WTC11 (cell line): ENCODE measurements around the gene PCP2. TPM values are rescaled to one million over a fixed set of nuclear protein-coding genes. Genes with fewer than 3 reads are reported as not detected.

Experiments used
- ARID4B ChIP-seq: sonication (generic); formaldehyde crosslinking; IDR thresholded peaks from 2 replicates; pipeline ENCODE4 v1.8.0; 2023; ENCODE audit warnings: missing genetic modification reagents, mild to moderate bottlenecking, borderline replicate concordance
- ATF2 ChIP-seq: sonication (generic); formaldehyde crosslinking; IDR thresholded peaks from 2 replicates; pipeline ENCODE4 v1.8.1; 2022; ENCODE audit warnings: low read depth, missing genetic modification reagents, borderline replicate concordance
- E2F1 ChIP-seq: sonication (generic); formaldehyde crosslinking; IDR thresholded peaks from 2 replicates; pipeline ENCODE4 v1.8.0; 2022; ENCODE audit warnings: mild to moderate bottlenecking, missing genetic modification reagents
- ETV6 ChIP-seq: sonication (generic); formaldehyde crosslinking; IDR thresholded peaks from 2 replicates; pipeline ENCODE4 v1.8.1; 2022; ENCODE audit warnings: mild to moderate bottlenecking, missing genetic modification reagents
- OVOL2 ChIP-seq: fragments of 250-450 bp; sonication (Bioruptor Pico); IDR thresholded peaks from 2 replicates; pipeline ENCODE4 v1.9.0; 2021; ENCODE audit warnings: mild to moderate bottlenecking, borderline replicate concordance
- RELA ChIP-seq: sonication (generic); formaldehyde crosslinking; IDR thresholded peaks from 2 replicates; pipeline ENCODE4 v1.8.1; 2022; ENCODE audit warnings: missing genetic modification reagents, mild to moderate bottlenecking, borderline replicate concordance
- SMAD4 ChIP-seq: sonication (generic); formaldehyde crosslinking; IDR thresholded peaks from 2 replicates; pipeline ENCODE4 v1.8.0; 2022; ENCODE audit warnings: mild to moderate bottlenecking, missing genetic modification reagents
- SOX15 ChIP-seq: fragments of 250-450 bp; sonication (Bioruptor Pico); IDR thresholded peaks from 2 replicates; pipeline ENCODE4 v1.9.0; 2021; ENCODE audit warnings: mild to moderate bottlenecking
- TCF7 ChIP-seq: sonication (generic); formaldehyde crosslinking; IDR thresholded peaks from 2 replicates; pipeline ENCODE4 v1.8.0; 2022; ENCODE audit warnings: mild to moderate bottlenecking, low read depth, missing genetic modification reagents, moderate library complexity
- TEAD1 ChIP-seq: sonication (generic); formaldehyde crosslinking; IDR thresholded peaks from 2 replicates; pipeline ENCODE4 v1.8.0; 2022; ENCODE audit warnings: mild to moderate bottlenecking, missing genetic modification reagents
- ZBTB21 ChIP-seq: sonication (generic); formaldehyde crosslinking; IDR thresholded peaks from 2 replicates; pipeline ENCODE4 v1.8.1; 2023; ENCODE audit warnings: mild to moderate bottlenecking, missing genetic modification reagents, borderline replicate concordance
- ZNF317 ChIP-seq: sonication (generic); formaldehyde crosslinking; IDR thresholded peaks from 2 replicates; pipeline ENCODE4 v1.8.1; 2023; ENCODE audit warnings: low read depth, mild to moderate bottlenecking, moderate library complexity, missing genetic modification reagents, borderline replicate concordance
- ZNF512 ChIP-seq: sonication (generic); formaldehyde crosslinking; IDR thresholded peaks from 2 replicates; pipeline ENCODE4 v1.8.1; 2022; ENCODE audit warnings: missing genetic modification reagents, borderline replicate concordance
- total RNA-seq: library from RNA; stranded (reverse); gene quantifications from 3 replicates; pipeline ENCODE4 v1.2.3, GENCODE V29; 2021
- TF ChIP-seq, protein P1 (sequence below): sonication (generic); formaldehyde crosslinking; IDR thresholded peaks from 2 replicates; pipeline ENCODE4 v1.8.0; 2023; ENCODE audit warnings: missing genetic modification reagents
- TF ChIP-seq, protein P2 (sequence below): sonication (generic); formaldehyde crosslinking; IDR thresholded peaks from 2 replicates; pipeline ENCODE4 v1.8.1; 2022; ENCODE audit warnings: low read depth, mild to moderate bottlenecking, moderate library complexity, missing genetic modification reagents, borderline replicate concordance
- TF ChIP-seq, protein P3 (sequence below): fragments of 250-450 bp; sonication (Bioruptor Pico); conservative IDR thresholded peaks from 2 replicates; pipeline ENCODE4 v1.9.0; 2021; ENCODE audit warnings: mild to moderate bottlenecking
- TF ChIP-seq, protein P4 (sequence below): sonication (generic); formaldehyde crosslinking; IDR thresholded peaks from 2 replicates; pipeline ENCODE4 v1.8.0; 2022; ENCODE audit warnings: missing genetic modification reagents
- TF ChIP-seq, protein P5 (sequence below): sonication (generic); formaldehyde crosslinking; IDR thresholded peaks from 2 replicates; pipeline ENCODE4 v1.8.1; 2022; ENCODE audit warnings: mild to moderate bottlenecking, moderate library complexity, missing genetic modification reagents

Gene PCP2
- total RNA-seq, 1 experiment from 2014 or later, result 0.48 TPM

- TF ChIP-seq ARID4B (CRISPR knock-in tag), result peak; percentile 71; the same call in 1 of the 2 replicates
- no peak for TF ChIP-seq RELA (CRISPR knock-in tag)
- TF ChIP-seq, protein P1, sequence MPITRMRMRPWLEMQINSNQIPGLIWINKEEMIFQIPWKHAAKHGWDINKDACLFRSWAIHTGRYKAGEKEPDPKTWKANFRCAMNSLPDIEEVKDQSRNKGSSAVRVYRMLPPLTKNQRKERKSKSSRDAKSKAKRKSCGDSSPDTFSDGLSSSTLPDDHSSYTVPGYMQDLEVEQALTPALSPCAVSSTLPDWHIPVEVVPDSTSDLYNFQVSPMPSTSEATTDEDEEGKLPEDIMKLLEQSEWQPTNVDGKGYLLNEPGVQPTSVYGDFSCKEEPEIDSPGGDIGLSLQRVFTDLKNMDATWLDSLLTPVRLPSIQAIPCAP, result no peak
- TF ChIP-seq ZNF512 (CRISPR knock-in tag), result no peak
- TF ChIP-seq SMAD4, result no peak
- no peak for TF ChIP-seq TCF7
- TF ChIP-seq E2F1 (CRISPR knock-in tag), result no peak
- TF ChIP-seq OVOL2 (CRISPR knock-in tag), result no peak
- TF ChIP-seq, protein P2, sequence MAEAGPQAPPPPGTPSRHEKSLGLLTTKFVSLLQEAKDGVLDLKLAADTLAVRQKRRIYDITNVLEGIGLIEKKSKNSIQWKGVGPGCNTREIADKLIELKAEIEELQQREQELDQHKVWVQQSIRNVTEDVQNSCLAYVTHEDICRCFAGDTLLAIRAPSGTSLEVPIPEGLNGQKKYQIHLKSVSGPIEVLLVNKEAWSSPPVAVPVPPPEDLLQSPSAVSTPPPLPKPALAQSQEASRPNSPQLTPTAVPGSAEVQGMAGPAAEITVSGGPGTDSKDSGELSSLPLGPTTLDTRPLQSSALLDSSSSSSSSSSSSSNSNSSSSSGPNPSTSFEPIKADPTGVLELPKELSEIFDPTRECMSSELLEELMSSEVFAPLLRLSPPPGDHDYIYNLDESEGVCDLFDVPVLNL (CRISPR knock-in tag), result no peak
- TF ChIP-seq, protein P3, sequence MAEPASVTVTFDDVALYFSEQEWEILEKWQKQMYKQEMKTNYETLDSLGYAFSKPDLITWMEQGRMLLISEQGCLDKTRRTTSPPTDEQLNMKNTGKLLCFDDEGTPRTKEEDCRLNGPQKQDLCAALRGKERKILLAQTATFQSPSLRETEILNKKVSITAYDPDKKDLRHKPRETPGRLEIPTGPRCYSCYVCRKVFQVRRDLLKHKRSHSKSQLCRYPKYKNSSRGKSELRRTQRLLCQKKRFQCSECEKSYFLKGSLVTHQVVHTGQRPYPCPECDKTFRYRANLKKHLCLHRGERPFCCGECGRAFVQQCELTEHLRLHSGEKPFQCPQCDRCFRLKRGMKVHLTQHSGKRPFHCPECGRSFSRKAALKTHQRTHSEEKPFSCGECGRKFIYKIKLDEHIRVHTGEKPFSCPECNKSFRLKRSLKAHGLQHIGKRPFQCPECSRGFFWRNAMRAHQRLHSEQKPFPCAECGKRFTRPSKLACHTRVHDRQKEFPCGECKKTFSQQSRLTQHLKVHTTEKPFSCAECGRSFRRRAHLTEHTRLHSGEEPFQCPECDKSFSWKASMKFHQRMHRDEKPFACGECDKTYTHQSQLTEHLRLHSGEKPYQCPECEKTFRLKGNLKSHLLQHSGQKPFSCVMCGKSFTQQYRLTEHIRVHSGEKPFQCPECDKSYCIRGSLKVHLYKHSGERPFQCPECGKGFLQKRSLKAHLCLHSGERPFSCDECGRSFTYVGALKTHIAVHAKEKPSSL (CRISPR knock-in tag), result no peak
- TF ChIP-seq, protein P4, sequence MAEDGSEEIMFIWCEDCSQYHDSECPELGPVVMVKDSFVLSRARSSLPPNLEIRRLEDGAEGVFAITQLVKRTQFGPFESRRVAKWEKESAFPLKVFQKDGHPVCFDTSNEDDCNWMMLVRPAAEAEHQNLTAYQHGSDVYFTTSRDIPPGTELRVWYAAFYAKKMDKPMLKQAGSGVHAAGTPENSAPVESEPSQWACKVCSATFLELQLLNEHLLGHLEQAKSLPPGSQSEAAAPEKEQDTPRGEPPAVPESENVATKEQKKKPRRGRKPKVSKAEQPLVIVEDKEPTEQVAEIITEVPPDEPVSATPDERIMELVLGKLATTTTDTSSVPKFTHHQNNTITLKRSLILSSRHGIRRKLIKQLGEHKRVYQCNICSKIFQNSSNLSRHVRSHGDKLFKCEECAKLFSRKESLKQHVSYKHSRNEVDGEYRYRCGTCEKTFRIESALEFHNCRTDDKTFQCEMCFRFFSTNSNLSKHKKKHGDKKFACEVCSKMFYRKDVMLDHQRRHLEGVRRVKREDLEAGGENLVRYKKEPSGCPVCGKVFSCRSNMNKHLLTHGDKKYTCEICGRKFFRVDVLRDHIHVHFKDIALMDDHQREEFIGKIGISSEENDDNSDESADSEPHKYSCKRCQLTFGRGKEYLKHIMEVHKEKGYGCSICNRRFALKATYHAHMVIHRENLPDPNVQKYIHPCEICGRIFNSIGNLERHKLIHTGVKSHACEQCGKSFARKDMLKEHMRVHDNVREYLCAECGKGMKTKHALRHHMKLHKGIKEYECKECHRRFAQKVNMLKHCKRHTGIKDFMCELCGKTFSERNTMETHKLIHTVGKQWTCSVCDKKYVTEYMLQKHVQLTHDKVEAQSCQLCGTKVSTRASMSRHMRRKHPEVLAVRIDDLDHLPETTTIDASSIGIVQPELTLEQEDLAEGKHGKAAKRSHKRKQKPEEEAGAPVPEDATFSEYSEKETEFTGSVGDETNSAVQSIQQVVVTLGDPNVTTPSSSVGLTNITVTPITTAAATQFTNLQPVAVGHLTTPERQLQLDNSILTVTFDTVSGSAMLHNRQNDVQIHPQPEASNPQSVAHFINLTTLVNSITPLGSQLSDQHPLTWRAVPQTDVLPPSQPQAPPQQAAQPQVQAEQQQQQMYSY, result no peak
- TF ChIP-seq, protein P5, sequence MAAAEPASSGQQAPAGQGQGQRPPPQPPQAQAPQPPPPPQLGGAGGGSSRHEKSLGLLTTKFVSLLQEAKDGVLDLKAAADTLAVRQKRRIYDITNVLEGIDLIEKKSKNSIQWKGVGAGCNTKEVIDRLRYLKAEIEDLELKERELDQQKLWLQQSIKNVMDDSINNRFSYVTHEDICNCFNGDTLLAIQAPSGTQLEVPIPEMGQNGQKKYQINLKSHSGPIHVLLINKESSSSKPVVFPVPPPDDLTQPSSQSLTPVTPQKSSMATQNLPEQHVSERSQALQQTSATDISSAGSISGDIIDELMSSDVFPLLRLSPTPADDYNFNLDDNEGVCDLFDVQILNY (CRISPR knock-in tag), result peak; percentile 82
- no peak for TF ChIP-seq ZNF317
- peak; percentile 73 for TF ChIP-seq ETV6 (CRISPR knock-in tag)
- no peak for TF ChIP-seq ATF2 (CRISPR knock-in tag)
- TF ChIP-seq ZBTB21 (CRISPR knock-in tag), result no peak
- no peak for TF ChIP-seq SOX15 (CRISPR knock-in tag)
- peak; percentile 48; the same call in 1 of the 2 replicates for TF ChIP-seq TEAD1
Observed at GRCh38 chr19:7680606-7681339, 47.3 kb upstream of the PCP2 start, which contains the start of gene TRAPPC5 (continued).
